K562 (cell line): ENCODE results near the gene SPSB1. TPM values are rescaled to one million over a fixed set of nuclear protein-coding genes. Genes with fewer than 3 reads are reported as not detected.
A peak's percentile ranks its signal among the peaks of the same experiment; 100 is the strongest.

Experiments
- ARID1B ChIP-seq: fragments of 450-650 bp; IDR thresholded peaks from 2 replicates; pipeline ENCODE4 v1.6.1; 2016; ENCODE audit warnings: antibody characterized with exemption, mild to moderate bottlenecking, inconsistent platforms
- ATF3 ChIP-seq, 2 experiments: fragments of 450-650 bp in 1 of 2; sonication (generic) in 1 of 2; formaldehyde crosslinking in 1 of 2; IDR thresholded peaks in 1 of 2; conservative IDR thresholded peaks in 1 of 2; 2 replicates each; pipeline versions ENCODE4 v1.6.1 to v1.8.1; 2016 to 2023; ENCODE audit warnings: mild to moderate bottlenecking in 2 of 2, moderate library complexity in 2 of 2, inconsistent platforms in 1 of 2, missing genetic modification reagents in 1 of 2
- BRCA1 ChIP-seq, 2 experiments: fragments of 450-650 bp in 1 of 2; sonication (generic) in 1 of 2; formaldehyde crosslinking in 1 of 2; IDR thresholded peaks; 2 replicates each; pipeline versions ENCODE4 v1.5.0 to v1.6.1; 2017 to 2020; ENCODE audit warnings: mild to moderate bottlenecking in 1 of 2, missing genetic modification reagents in 1 of 2
- BRF1 ChIP-seq: IDR thresholded peaks from 3 replicates; pipeline ENCODE4 v1.6.1; 2011; ENCODE audit warnings: borderline replicate concordance, mild to moderate bottlenecking; ENCODE audit not compliant: insufficient read length; ENCODE audit errors: extremely low read depth
- FOXP1 ChIP-seq: sonication (generic); formaldehyde crosslinking; IDR thresholded peaks from 2 replicates; pipeline ENCODE4 v1.8.0; 2022; ENCODE audit warnings: mild to moderate bottlenecking, missing genetic modification reagents
- FUS ChIP-seq: fragments of 200-400 bp; formaldehyde crosslinking; optimal IDR thresholded peaks from 2 replicates; pipeline ENCODE3; 2017; ENCODE audit warnings: low read depth, low read length
- GATAD2B ChIP-seq: fragments of 450-650 bp; IDR thresholded peaks from 2 replicates; pipeline ENCODE4 v1.6.1; 2017; ENCODE audit warnings: mild to moderate bottlenecking, borderline replicate concordance
- IRF2 ChIP-seq: sonication (generic); formaldehyde crosslinking; IDR thresholded peaks from 2 replicates; pipeline ENCODE4 v1.8.1; 2022; ENCODE audit warnings: mild to moderate bottlenecking, missing genetic modification reagents
- PTTG1 ChIP-seq: fragments of 450-650 bp; IDR thresholded peaks from 2 replicates; pipeline ENCODE4 v1.6.1; 2016; ENCODE audit warnings: low read depth, mild to moderate bottlenecking, missing genetic modification characterization, missing compliant biosample characterization
- SMC3 ChIP-seq: conservative IDR thresholded peaks from 2 replicates; pipeline ENCODE4 v1.6.1; 2011; ENCODE audit warnings: low read depth, low read length, improper control_type of control experiment; ENCODE audit not compliant: insufficient read depth
- SOX6 ChIP-seq: fragments of 450-650 bp; IDR thresholded peaks from 2 replicates; pipeline ENCODE4 v1.6.1; 2014; ENCODE audit warnings: mild to moderate bottlenecking
- SRF ChIP-seq, 2 experiments: fragments of 250-450, 450-650 bp in 1 of 2; sonication (Bioruptor Pico) in 1 of 2; sonication (generic) in 1 of 2; formaldehyde crosslinking; IDR thresholded peaks; 2 replicates each; pipeline versions ENCODE4 v1.5.0 to v1.5.1; 2020 to 2022; ENCODE audit warnings: mild to moderate bottlenecking in 1 of 2, missing genetic modification reagents in 1 of 2
- STAT5B ChIP-seq: fragments of 250-450 bp; sonication (Bioruptor Pico); IDR thresholded peaks from 2 replicates; pipeline ENCODE4 v1.8.0; 2021; ENCODE audit warnings: mild to moderate bottlenecking, inconsistent platforms
- TBP ChIP-seq: optimal IDR thresholded peaks from 2 replicates; pipeline ENCODE3; 2011; ENCODE audit warnings: low read depth, low read length, improper control_type of control experiment
- TFE3 ChIP-seq: fragments of 450-650 bp; formaldehyde crosslinking; IDR thresholded peaks from 2 replicates; pipeline ENCODE4 v1.4.0; 2020; ENCODE audit warnings: mild to moderate bottlenecking, mixed read lengths
- WHSC1 ChIP-seq: IDR thresholded peaks from one replicate; pipeline ENCODE4 v1.6.1; 2012; ENCODE audit warnings: low read length, control low read depth, inconsistent platforms
- YBX1 ChIP-seq: fragments of 450-650 bp; IDR thresholded peaks from 2 replicates; pipeline ENCODE4 v1.7.1; 2016; ENCODE audit warnings: mild to moderate bottlenecking
- ZFP36 ChIP-seq: fragments of 150-350 bp; IDR thresholded peaks from 2 replicates; pipeline ENCODE4 v1.6.1; 2018; ENCODE audit warnings: low read length, low read depth; ENCODE audit not compliant: partially characterized antibody
- ZNF354B ChIP-seq: fragments of 250-450 bp; sonication (Bioruptor Pico); IDR thresholded peaks from 2 replicates; pipeline ENCODE4 v1.4.0; 2020
- polyA plus RNA-seq, 8 experiments: library from polyadenylated mRNA; depleted of rRNA in 4 of 8; stranded (reverse) in 5 of 8; unstranded in 3 of 8; fragments of >200 nt; fragmentation: Nextera tagmentation in 2 of 8; fragmentation: Illumina TruSeq in 1 of 8; extraction: Ambion mirVana in 2 of 8; extraction: Trizol in 1 of 8; gene quantifications; 2 replicates each; pipeline versions ENCODE4 v1.2.1 to v1.2.3, GENCODE V29; 2011 to 2014; ENCODE audit warnings: inconsistent platforms in 1 of 8, missing spikeins in 1 of 8
- total RNA-seq, 7 experiments: library from RNA; depleted of rRNA in 6 of 7; stranded (reverse); fragments of >200 nt in 6 of 7; fragmentation: Illumina TruSeq in 2 of 7; extraction: Trizol in 2 of 7; gene quantifications; 2 replicates each; pipeline versions ENCODE4 v1.2.1 to v1.2.3, GENCODE V29; 2011 to 2021; ENCODE audit warnings: low replicate concordance in 1 of 7
- TF ChIP-seq, protein P1 (sequence below): fragments of 250-450 bp; sonication (Bioruptor Pico); IDR thresholded peaks from 2 replicates; pipeline ENCODE4 v1.8.0; 2021; ENCODE audit warnings: borderline replicate concordance, mild to moderate bottlenecking, moderate library complexity; ENCODE audit not compliant: poor library complexity, severe bottlenecking
- TF ChIP-seq, protein P2 (sequence below): IDR thresholded peaks from 3 replicates; pipeline ENCODE4 v1.6.1; 2011; ENCODE audit warnings: borderline replicate concordance, mild to moderate bottlenecking; ENCODE audit not compliant: insufficient read length, insufficient read depth
- TF ChIP-seq, protein P3 (sequence below): fragments of 250-450 bp; sonication (Bioruptor Pico); IDR thresholded peaks from 2 replicates; pipeline ENCODE4 v1.8.0; 2022; ENCODE audit warnings: inconsistent platforms, mild to moderate bottlenecking, moderate library complexity, borderline replicate concordance

The SPSB1 gene
- total and polyA plus RNA-seq, 9 of the 15 experiments (the other 6 are each of a cell fraction or from before 2014, with no cell fraction given): 0.06 to 0.35 (median 0.14) TPM; not detected in 6

- TF ChIP-seq, protein P1, sequence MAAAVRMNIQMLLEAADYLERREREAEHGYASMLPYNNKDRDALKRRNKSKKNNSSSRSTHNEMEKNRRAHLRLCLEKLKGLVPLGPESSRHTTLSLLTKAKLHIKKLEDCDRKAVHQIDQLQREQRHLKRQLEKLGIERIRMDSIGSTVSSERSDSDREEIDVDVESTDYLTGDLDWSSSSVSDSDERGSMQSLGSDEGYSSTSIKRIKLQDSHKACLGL (CRISPR knock-in tag): no peak
- no peak for TF ChIP-seq GATAD2B
- TF ChIP-seq BRF1: no peak
- TF ChIP-seq YBX1: no peak
- no peak for TF ChIP-seq BRCA1 (IDR thresholded peaks at IDR 0.05)
- TF ChIP-seq BRCA1 (CRISPR knock-in tag; IDR thresholded peaks at IDR 0.05): no peak
- no peak for TF ChIP-seq WHSC1
- no peak for TF ChIP-seq IRF2 (CRISPR knock-in tag)
- TF ChIP-seq, protein P2, sequence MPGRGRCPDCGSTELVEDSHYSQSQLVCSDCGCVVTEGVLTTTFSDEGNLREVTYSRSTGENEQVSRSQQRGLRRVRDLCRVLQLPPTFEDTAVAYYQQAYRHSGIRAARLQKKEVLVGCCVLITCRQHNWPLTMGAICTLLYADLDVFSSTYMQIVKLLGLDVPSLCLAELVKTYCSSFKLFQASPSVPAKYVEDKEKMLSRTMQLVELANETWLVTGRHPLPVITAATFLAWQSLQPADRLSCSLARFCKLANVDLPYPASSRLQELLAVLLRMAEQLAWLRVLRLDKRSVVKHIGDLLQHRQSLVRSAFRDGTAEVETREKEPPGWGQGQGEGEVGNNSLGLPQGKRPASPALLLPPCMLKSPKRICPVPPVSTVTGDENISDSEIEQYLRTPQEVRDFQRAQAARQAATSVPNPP: no peak
- TF ChIP-seq FOXP1 (CRISPR knock-in tag): no peak
- TF ChIP-seq TFE3 (CRISPR knock-in tag): no peak
- no peak for TF ChIP-seq ZNF354B
- TF ChIP-seq FUS: no peak
- TF ChIP-seq, protein P3, sequence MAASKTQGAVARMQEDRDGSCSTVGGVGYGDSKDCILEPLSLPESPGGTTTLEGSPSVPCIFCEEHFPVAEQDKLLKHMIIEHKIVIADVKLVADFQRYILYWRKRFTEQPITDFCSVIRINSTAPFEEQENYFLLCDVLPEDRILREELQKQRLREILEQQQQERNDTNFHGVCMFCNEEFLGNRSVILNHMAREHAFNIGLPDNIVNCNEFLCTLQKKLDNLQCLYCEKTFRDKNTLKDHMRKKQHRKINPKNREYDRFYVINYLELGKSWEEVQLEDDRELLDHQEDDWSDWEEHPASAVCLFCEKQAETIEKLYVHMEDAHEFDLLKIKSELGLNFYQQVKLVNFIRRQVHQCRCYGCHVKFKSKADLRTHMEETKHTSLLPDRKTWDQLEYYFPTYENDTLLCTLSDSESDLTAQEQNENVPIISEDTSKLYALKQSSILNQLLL (CRISPR knock-in tag): no peak
- no peak for TF ChIP-seq SOX6
- TF ChIP-seq ARID1B: no peak
- TF ChIP-seq SRF (CRISPR knock-in tag; IDR thresholded peaks at IDR 0.05): no peak
- TF ChIP-seq SMC3: no peak
- no peak for TF ChIP-seq ATF3 (IDR thresholded peaks at IDR 0.05)
- no peak for TF ChIP-seq ATF3 (CRISPR knock-in tag; conservative IDR thresholded peaks at IDR 0.05)
- no peak for TF ChIP-seq PTTG1 (tag)
- peak; percentile 88 for TF ChIP-seq ZFP36
- no peak for TF ChIP-seq TBP
- TF ChIP-seq STAT5B (CRISPR knock-in tag): no peak
These were observed 1.1 kb downstream of the SPSB1 start (continued) for GRCh38 chr1:9293533-9294404.
